GM11168 (cell line): ENCODE results near the gene SUSD2.
"Not testable (repeated sequence)": the region's sequence is repeated elsewhere in the genome, so short reads cannot be mapped to it uniquely, and the experiment has no call there.

ENCODE experiments used
- in situ Hi-C: fragments of 300-500 bp; cut with MboI; formaldehyde crosslinking; loops from one replicate; pipeline ENCODE4 v1.12.0; 2022; ENCODE audit warnings: low sequenced_read_pairs; ENCODE audit not compliant: unreplicated experiment

The SUSD2 gene

GRCh38 chr22:24170632-24171031 is 10.7 kb upstream of the SUSD2 start:
- in situ Hi-C loops, result loop anchor here (25.0 kb wide), 1 partner anchor 183 kb away; the partner anchor contains the start of gene GSTT2

GRCh38 chr22:24171822-24172221 is 9.5 kb upstream of the SUSD2 start:
- in situ Hi-C loops, result loop anchor here (25.0 kb wide), 1 partner anchor 185 kb away; the partner anchor contains the start of gene GSTT2

GRCh38 chr22:24175160-24175808 is 6.0 kb upstream of the SUSD2 start:
- in situ Hi-C loops, result no loop called here

- in situ Hi-C loops, result no loop called here
Measured at GRCh38 chr22:24176040-24176439, 5.2 kb upstream of the SUSD2 start.

GRCh38 chr22:24176630-24177029 is 4.7 kb upstream of the SUSD2 start:
- in situ Hi-C loops, result no loop called here

- in situ Hi-C loops, result no loop called here
Measured at GRCh38 chr22:24177045-24177444, 4.2 kb upstream of the SUSD2 start.

- in situ Hi-C loops, result no loop called here
Measured at GRCh38 chr22:24177456-24177855, 3.8 kb upstream of the SUSD2 start.

- in situ Hi-C loops, result no loop called here
Measured at GRCh38 chr22:24178021-24178431, 3.3 kb upstream of the SUSD2 start.

- in situ Hi-C loops, result no loop called here
Measured at GRCh38 chr22:24178502-24179440, 2.5 kb upstream of the SUSD2 start.

- in situ Hi-C loops, result no loop called here
Measured at GRCh38 chr22:24179478-24180210, 1.6 kb upstream of the SUSD2 start.

- in situ Hi-C loops, result no loop called here
Measured at GRCh38 chr22:24180316-24181087, 785 bp upstream of the SUSD2 start.

- in situ Hi-C loops, result no loop called here
Measured at GRCh38 chr22:24181996-24182899, 961 bp downstream of the SUSD2 start.

GRCh38 chr22:24182900-24183246 is 1.6 kb downstream of the SUSD2 start:
- in situ Hi-C loops, result not testable (repeated sequence)

- in situ Hi-C loops, result no loop called here
Measured at GRCh38 chr22:24183321-24184031, 2.2 kb downstream of the SUSD2 start.

GRCh38 chr22:24184057-24184798 is 2.9 kb downstream of the SUSD2 start:
- in situ Hi-C loops, result no loop called here

- in situ Hi-C loops, result no loop called here
Measured at GRCh38 chr22:24185001-24185500, 3.8 kb downstream of the SUSD2 start.

GRCh38 chr22:24185501-24186351 is 4.4 kb downstream of the SUSD2 start:
- in situ Hi-C loops, result no loop called here
